Activated CD8-positive, alpha-beta T cell treated with anti-CD3 and anti-CD28 coated beads for 36 hours (primary cell): ENCODE results near the gene ANKH. TPM values are rescaled to one million over a fixed set of nuclear protein-coding genes. Genes with fewer than 3 reads are reported as not detected.
A peak's percentile ranks its signal among the peaks of the same experiment; 100 is the strongest.

Experiments
- ATAC-seq: fragments of 200-7000 bp; cut with Tn5 transposase; one replicate; pipeline ENCODE4 v1.10.0; 2021; ENCODE audit warnings: mild to moderate bottlenecking, moderate library complexity
- CTCF ChIA-PET: fragments of 350-600 bp; sonication (Branson Sonifier 250); formaldehyde crosslinking; loops from one replicate; lab custom pipeline; 2021; ENCODE audit warnings: antibody characterized with exemption; lab: Charles Lee
- POLR2A ChIA-PET: fragments of 350-600 bp; sonication (Branson Sonifier 250); formaldehyde crosslinking; loops from one replicate; lab custom pipeline; 2021; ENCODE audit warnings: antibody characterized with exemption; lab: Charles Lee
- DNase-seq: peaks from one replicate; pipeline ENCODE4 v3.0.0-alpha.2; 2020
- H3K27ac Mint-ChIP-seq: one replicate; pipeline ENCODE4 v1.8.0; 2021; ENCODE audit warnings: mild to moderate bottlenecking, mixed read lengths
- H3K27me3 Mint-ChIP-seq: one replicate; pipeline ENCODE4 v1.8.0; 2021; ENCODE audit warnings: mixed read lengths
- H3K36me3 Mint-ChIP-seq: one replicate; pipeline ENCODE4 v1.8.0; 2021; ENCODE audit warnings: low read depth, mixed read lengths
- H3K4me1 Mint-ChIP-seq: one replicate; pipeline ENCODE4 v1.8.0; 2021; ENCODE audit warnings: low read depth, mixed read lengths
- H3K4me3 Mint-ChIP-seq: one replicate; pipeline ENCODE4 v1.8.0; 2021; ENCODE audit warnings: mild to moderate bottlenecking, moderate library complexity, mixed read lengths
- H3K9me3 Mint-ChIP-seq: one replicate; pipeline ENCODE4 v1.8.0; 2021; ENCODE audit warnings: mixed read lengths
- intact Hi-C: fragments of 100-400 bp; cut with micrococcal nuclease; formaldehyde crosslinking; loops from one replicate; pipeline ENCODE4 v1.10.0; 2022
- total RNA-seq, 2 experiments: library from RNA; stranded (reverse); gene quantifications; one replicate each; pipeline ENCODE4 v1.2.3, GENCODE V29; 2021
- TF ChIP-seq, protein P1 (sequence below): fragments of 200-600 bp; IDR thresholded peaks from one replicate; pipeline ENCODE4 v1.8.0; 2022; ENCODE audit warnings: antibody characterized with exemption, mild to moderate bottlenecking

Gene ANKH
- total RNA-seq, 2 experiments from 2014 or later: 85.4 to 87.2 TPM

DNA sequence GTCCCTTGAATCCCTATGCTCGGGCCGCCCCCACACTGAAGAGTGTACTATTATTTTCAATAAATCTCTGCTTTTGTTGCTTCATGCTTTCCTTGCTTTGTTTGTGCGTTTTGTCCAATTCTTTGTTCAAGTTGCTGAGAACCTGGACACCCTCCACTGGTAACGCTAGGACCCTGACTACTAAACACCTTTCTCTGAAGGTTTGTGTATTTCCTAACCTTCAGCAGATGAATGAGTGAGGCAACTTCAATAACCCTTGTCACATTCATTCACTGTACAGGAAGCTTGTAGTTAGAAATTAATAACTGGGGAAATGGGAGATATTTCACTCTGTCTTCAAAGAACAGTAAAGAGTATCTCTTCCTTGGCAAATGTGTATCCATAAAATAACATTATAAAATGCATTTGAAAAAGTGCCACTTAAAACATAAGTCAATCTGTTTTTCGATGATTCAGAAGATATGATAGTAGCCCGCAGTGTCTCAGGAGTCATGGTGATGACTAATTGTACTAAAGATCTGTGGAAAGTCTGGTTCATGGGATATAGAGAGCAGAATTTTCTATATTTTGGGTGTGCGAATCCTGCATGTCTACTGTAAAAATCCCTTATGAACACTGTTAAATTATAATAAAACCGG lies 43.2 kb upstream of the ANKH start:
- TF ChIP-seq, protein P1, sequence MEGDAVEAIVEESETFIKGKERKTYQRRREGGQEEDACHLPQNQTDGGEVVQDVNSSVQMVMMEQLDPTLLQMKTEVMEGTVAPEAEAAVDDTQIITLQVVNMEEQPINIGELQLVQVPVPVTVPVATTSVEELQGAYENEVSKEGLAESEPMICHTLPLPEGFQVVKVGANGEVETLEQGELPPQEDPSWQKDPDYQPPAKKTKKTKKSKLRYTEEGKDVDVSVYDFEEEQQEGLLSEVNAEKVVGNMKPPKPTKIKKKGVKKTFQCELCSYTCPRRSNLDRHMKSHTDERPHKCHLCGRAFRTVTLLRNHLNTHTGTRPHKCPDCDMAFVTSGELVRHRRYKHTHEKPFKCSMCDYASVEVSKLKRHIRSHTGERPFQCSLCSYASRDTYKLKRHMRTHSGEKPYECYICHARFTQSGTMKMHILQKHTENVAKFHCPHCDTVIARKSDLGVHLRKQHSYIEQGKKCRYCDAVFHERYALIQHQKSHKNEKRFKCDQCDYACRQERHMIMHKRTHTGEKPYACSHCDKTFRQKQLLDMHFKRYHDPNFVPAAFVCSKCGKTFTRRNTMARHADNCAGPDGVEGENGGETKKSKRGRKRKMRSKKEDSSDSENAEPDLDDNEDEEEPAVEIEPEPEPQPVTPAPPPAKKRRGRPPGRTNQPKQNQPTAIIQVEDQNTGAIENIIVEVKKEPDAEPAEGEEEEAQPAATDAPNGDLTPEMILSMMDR: no peak
- ChIA-PET POLR2A (no interaction called here), CTCF (no interaction called here)
- peaks cover 2% of the 10 kb centered on the region for H3K36me3 Mint-ChIP-seq
- H3K27me3 Mint-ChIP-seq: no peaks in the 10 kb centered on the region
- peak overlapping the region; percentile 46 for H3K27ac Mint-ChIP-seq
- no peak overlapping the region for H3K4me3 Mint-ChIP-seq
- H3K9me3 Mint-ChIP-seq: peaks cover 4% of the 10 kb centered on the region
- ATAC-seq (peak; percentile 82), DNase-seq (no peak)
- H3K4me1 Mint-ChIP-seq: peaks cover 18% of the 10 kb centered on the region
- intact Hi-C loops: no loop called here

DNA sequence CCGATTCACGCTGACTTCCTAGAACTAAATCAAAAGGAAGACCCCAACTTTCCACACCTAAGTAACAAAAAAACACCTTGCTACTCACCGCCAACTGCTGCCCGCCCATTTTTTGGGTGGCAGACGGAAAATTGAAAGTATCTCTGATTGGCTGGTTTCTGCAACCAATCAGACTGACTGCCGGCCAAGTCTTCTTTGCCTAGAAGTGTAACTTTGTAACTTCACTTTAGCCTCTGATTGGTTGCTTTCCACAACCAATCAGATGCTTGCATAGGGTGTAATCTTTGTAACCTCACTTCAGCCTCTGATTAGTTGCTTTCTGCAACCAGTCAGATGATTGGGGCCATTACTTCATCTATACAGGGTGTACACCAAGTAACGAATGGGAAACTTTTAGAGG lies 42.6 kb upstream of the ANKH start:
- DNase-seq (no peak), ATAC-seq (peak; percentile 6)
- H3K27me3 Mint-ChIP-seq: no peaks in the 10 kb centered on the region
- ChIA-PET CTCF (no interaction called here), POLR2A (no interaction called here)
- H3K27ac Mint-ChIP-seq: no peak overlapping the region
- no peak overlapping the region for H3K4me3 Mint-ChIP-seq
- H3K36me3 Mint-ChIP-seq: peaks cover 2% of the 10 kb centered on the region
- peaks cover 4% of the 10 kb centered on the region for H3K9me3 Mint-ChIP-seq
- peaks cover 18% of the 10 kb centered on the region for H3K4me1 Mint-ChIP-seq
- intact Hi-C loops: no loop called here
- TF ChIP-seq, protein P1: no peak

DNA sequence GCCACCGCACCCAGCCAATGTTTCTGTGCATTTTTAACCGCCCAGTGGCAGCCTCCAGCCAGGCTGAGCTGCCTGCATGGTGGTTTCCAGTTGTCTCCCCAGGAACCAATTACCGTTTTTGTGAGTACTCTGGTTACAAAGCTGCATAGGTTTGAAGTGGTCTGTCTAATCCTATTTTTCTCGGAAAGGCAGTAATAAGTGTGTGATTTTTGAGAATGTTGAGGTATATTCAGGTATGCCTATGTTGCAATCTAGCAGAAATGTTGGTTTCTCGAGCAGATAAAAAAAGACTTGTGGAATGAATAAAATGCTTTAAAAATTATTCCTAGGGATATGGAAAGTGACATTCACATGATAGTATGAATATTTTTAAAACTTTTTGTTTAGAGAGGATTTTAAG lies 41.5 kb upstream of the ANKH start:
- no peak for DNase-seq
- Mint-ChIP-seq H3K27me3 (no peaks in the 10 kb centered on the region), H3K4me1 (peaks cover 18% of the 10 kb centered on the region), H3K36me3 (peaks cover 2% of the 10 kb centered on the region), H3K4me3 (no peak overlapping the region), H3K27ac (no peak overlapping the region), H3K9me3 (peaks cover 4% of the 10 kb centered on the region)
- ChIA-PET POLR2A (no interaction called here), CTCF (interaction anchor here (1.2 kb wide), 1 partner anchor 91 kb away, joined by 3 read pairs; no protein-coding TSS in a partner anchor)
- TF ChIP-seq, protein P1: no peak
- intact Hi-C loops: no loop called here
- no peak for ATAC-seq

DNA sequence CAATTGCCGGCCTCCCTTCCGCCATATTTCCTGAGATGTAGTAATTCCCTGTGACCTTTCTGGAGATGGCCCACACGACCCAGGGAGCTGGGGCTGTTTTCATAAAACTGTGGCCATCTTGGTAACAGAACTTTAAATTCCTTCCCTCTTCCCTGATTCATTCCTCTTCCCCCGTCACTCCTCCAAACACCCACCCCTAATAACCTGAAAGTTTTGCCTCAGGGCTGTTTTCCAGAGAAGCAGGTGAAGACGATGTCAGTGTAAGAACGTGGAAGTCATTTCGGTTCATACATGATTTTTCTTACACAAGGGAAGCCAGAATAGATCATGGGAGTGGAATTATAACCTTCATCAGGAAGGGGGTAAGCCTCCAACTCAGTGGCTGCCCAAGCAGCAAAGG lies 40.6 kb upstream of the ANKH start:
- no peak overlapping the region for H3K4me3 Mint-ChIP-seq
- H3K27ac Mint-ChIP-seq: no peak overlapping the region
- H3K27me3 Mint-ChIP-seq: no peaks in the 10 kb centered on the region
- H3K4me1 Mint-ChIP-seq: peaks cover 18% of the 10 kb centered on the region
- ChIA-PET CTCF (interaction anchor here (1.2 kb wide), 1 partner anchor 92 kb away, joined by 3 read pairs; no protein-coding TSS in a partner anchor), POLR2A (no interaction called here)
- TF ChIP-seq, protein P1: no peak
- H3K36me3 Mint-ChIP-seq: peaks cover 2% of the 10 kb centered on the region
- DNase-seq (no peak), ATAC-seq (no peak)
- intact Hi-C loops: no loop called here
- peaks cover 4% of the 10 kb centered on the region for H3K9me3 Mint-ChIP-seq

DNA sequence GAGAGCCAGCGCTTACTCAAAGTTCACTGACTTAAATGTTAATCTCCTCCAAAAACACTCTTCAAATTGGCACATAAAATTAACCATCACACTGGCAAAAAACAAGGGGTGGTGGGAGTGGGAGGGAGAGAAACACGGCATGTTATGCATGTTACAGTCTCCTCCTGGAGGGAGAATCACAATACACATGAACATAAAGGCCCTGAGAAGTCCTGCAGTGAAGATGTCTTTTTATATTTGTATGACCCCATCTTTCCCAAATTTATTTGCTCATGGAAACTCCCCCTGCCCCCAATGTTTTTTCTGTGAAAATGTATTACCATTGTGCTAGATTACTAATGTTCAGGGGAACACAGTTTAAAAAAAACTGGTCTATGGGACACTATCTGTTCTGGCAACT lies 37.8 kb upstream of the ANKH start:
- TF ChIP-seq, protein P1: no peak
- intact Hi-C loops: no loop called here
- peaks cover 12% of the 10 kb centered on the region for H3K4me1 Mint-ChIP-seq
- no peaks in the 10 kb centered on the region for H3K9me3 Mint-ChIP-seq
- POLR2A ChIA-PET: no interaction called here
- ATAC-seq: no peak
- CTCF ChIA-PET: interaction anchor here (1.7 kb wide), 1 partner anchor 182 kb away, joined by 4 read pairs; no protein-coding TSS in a partner anchor
- no peak overlapping the region for H3K4me3 Mint-ChIP-seq
- no peaks in the 10 kb centered on the region for H3K36me3 Mint-ChIP-seq
- H3K27ac Mint-ChIP-seq: no peak overlapping the region
- no peak for DNase-seq
- peaks cover 3% of the 10 kb centered on the region for H3K27me3 Mint-ChIP-seq
